Activated naive CD8-positive, alpha-beta T cell treated with anti-CD3 and anti-CD28 coated beads, Interleukin-2, amount 50 U/mL, for 16 hours (primary cell): ENCODE measurements around the gene GPNMB.
"Not testable (repeated sequence)": the region's sequence is repeated elsewhere in the genome, so short reads cannot be mapped to it uniquely, and the experiment has no call there.

Source experiments
- DNase-seq: peaks from one replicate; pipeline ENCODE4 v3.0.0-alpha.2; 2020; ENCODE audit warnings: low read depth, low spot score

Gene GPNMB

DNA sequence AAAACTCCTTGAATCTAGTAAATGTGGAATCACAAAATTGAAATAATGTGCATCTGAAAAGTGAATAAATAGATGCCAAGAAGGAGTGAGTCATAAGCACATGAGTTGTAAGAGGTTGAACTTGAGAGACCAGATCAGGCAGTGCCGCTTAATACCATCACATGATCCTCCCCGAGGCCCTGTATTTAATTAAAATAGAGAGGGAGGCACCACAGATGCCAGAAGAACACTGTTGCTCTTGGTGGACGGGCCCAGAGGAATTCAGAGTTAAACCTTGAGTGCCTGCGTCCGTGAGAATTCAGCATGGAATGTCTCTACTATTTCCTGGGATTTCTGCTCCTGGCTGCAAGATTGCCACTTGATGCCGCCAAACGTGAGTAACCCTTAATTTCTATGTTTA is at the start of gene GPNMB:
GPNMB (plus strand) TSS at position 221 of the 400 bp plus-strand sequence; CDS start at position 304, 83 bp downstream.
- DNase-seq, result no peak

DNA sequence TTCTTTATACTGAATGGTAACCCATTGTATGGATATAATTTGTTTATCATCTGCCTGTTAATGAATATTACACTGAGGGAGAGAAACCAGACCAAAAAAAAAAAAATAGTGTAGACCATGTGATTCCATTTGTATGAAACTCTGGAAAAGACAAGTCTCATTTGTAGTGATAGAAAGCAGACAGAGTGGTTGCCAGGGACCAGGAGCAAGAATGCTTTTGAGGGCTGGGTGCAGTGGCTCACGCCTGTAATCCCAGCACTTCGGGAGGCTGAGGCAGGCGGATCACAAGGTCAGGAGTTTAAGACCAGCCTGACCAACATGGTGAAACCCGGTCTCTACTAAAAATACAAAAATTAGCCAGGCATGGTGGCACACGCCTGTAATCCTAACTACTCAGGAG is 48.8 kb upstream of the GPNMB start:
- DNase-seq, result not testable (repeated sequence)

DNA sequence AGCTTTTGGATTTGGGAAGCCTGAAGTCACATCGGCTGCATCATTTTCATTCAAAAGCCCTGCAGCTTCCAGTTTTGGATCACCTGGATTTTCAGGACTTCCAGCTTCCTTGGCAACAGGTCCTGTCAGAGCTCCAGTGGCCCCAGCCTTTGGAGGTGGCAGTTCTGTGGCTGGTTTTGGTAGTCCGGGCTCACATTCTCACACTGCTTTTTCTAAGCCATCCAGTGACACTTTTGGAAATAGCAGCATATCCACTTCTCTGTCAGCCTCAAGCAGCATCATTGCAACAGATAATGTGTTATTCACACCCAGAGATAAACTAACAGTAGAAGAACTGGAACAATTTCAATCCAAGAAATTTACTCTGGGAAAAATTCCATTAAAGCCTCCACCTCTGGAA is 46.2 kb upstream of the GPNMB start:
- no peak for DNase-seq

DNA sequence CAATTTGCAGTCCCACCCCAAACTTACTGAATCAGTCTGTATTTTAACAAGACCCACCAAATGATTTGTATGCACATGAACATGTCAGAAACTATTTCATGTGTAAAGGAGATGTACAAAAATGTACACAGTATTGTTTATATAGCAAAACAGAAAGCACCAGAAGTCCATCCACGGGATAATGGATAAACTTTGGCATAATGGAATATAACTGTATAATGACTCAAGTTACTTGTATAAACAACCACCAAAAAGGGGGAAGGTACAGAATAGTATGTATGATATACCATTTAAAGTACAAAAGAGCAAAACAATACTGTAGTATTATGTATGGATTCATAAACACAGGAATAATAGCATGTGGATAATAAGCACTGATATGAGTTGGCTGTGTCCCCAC is 42.3 kb upstream of the GPNMB start:
- no peak for DNase-seq

DNA sequence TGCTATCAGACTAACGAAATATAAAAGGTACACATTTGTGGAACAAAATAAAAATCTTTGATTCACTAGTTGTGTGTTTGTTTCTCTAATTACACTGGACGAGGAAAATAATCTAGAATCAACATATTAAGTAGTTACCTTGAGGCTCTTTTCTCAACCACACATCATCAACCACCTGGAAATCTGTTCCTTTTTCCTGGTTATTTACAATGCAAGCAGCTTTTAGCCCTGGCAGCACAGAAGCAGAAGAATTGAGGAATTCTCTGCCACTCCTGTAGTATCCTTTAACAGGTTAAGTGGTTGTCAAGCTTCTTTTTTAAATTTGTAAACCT is 41.0 kb upstream of the GPNMB start:
- DNase-seq, result no peak

DNA sequence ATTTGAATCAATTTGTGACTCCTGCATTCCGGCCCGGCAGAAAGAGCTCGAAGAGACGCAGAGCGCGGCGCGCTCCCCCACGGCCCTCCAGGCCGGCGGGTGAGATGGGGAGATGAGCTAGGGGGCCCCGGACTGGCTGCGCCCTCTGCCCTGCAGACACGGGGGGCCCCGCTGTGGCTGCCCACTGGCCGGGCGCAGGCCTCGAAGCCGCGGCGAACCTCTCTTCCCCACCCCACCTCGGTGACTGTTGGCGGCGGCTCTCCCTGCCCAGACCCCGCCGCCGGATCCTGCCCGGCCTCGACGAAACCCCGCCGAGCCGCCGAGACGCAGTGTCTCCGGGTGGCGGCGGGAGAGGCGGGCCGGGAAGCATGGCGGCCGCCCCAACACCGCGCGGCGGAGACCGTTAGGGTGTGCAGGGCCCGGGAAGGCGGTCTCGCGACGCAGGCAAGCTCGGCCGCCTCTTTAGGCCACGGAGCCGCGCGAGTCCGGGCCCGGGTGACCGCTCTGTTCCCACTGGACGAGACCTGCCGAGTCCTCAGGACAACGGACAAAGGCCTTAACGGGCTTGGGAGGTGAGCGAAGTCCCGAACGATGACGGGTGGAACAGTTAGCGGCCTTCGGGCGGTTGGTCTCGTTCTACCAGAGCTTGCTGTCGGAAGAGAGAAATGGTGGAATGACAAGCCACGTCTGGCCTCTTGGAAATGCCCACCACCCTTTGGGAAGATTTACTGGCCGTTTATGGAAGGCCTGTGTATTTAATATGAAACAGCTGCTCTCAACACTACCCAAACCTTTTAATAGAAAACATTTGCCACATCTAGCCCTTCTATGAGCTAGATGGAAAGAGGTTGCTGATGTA is 40.4 kb upstream of the GPNMB start:
- no peak for DNase-seq

DNA sequence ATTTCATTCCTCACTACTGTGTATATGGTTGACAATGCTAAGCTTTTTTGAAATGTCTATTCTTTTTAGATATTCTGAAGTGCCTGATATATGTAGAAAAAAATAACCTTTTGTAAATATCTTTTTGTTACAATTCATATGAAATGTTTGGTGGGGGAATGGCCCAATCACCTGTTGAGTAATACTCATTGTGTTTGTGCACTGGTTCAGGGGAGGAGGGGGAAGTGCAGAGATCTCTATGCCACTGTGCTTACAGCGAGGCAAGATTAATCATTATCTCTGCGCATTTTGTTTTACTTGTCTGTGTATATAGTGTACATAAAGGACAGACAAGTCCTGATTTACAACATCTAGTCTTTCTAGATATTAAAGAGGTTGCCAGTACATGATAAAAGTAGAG is 39.6 kb upstream of the GPNMB start:
- no peak for DNase-seq

DNA sequence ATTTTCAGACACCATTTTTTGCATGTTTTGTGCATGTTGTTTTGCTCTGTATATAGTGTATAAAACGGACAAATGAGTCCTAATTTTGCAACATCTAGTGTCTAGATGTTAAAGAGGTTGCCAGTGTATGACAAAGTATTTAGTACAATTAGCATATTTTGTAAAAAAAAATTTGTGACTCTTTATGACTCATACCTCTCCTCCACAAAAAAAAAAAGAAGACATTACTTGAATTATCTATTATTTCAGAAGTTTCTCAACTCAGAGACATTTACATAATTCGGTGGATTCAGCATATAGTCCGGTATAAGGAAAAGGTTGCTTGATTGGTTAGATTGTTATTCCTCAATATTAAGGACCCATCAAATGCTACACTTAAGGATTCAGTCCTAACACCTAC is 38.7 kb upstream of the GPNMB start:
- DNase-seq, result no peak

DNA sequence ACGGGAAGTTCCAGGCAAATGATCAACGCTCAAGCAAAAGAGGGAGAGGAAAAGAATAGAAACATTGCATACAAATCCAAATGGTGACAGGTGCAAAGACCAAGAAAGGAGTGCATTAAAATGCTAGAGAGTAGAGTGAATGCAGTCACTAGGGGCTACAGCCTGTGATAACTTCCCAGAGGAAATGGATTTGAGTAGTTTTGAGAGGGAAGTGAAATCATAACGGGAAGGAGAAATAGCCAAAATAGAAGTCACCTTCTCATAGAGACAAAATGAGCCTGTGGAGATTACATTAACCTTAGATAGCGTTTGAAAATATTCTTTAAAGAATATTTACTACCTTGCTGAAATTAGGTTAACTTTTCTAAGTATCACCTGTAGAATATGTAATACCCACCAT is 38.3 kb upstream of the GPNMB start:
- DNase-seq, result no peak

GRCh38 chr7:23210506-23210905 is 36.1 kb upstream of the GPNMB start:
- no peak for DNase-seq

GRCh38 chr7:23211589-23211988 is 35.0 kb upstream of the GPNMB start:
- DNase-seq, result no peak

DNA sequence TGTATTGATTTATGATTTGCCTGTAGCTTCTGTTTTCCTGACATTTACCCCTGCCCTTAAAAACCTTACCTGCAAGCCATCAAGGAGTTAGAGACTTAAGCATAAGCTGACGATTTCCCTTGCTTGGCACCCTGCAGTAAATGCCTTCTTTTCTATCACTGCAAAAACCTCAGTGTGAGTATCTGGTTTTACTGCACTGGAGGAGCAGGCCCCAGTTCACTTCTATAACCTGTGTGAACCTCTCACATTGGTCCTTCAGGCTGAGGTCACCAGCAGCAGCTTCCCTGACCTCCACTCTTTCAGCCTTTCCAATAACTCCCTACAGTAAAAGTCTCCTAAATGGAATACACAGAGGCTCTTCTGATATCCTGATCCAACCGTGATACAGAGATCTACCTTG is 34.2 kb upstream of the GPNMB start:
- DNase-seq, result no peak

GRCh38 chr7:23212841-23213240 is 33.7 kb upstream of the GPNMB start:
- DNase-seq, result no peak

GRCh38 chr7:23213755-23214154 is 32.8 kb upstream of the GPNMB start:
- no peak for DNase-seq

- DNase-seq, result no peak
These were observed 32.2 kb upstream of the GPNMB start for GRCh38 chr7:23214423-23214822.

DNA sequence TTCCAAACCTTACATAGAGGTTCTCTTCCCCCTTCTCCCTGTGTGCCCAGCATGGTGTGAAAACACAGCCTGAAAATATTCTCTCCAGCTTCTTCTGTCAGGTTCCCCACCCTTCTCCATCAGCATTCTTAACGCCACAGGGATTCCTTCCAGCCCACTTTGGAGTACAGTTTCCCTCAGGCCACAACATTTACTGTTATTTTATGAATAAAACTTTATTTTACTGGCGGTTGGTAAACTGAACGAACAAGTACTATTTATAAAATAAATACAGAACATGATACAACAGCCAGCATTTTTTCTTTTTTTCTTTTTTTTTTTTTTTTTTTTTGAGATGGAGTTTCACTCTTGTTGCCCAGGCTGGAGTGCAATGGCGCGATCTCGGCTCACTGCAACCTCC is 31.6 kb upstream of the GPNMB start:
- DNase-seq, result no peak

GRCh38 chr7:23216021-23216420 is 30.6 kb upstream of the GPNMB start:
- no peak for DNase-seq

DNA sequence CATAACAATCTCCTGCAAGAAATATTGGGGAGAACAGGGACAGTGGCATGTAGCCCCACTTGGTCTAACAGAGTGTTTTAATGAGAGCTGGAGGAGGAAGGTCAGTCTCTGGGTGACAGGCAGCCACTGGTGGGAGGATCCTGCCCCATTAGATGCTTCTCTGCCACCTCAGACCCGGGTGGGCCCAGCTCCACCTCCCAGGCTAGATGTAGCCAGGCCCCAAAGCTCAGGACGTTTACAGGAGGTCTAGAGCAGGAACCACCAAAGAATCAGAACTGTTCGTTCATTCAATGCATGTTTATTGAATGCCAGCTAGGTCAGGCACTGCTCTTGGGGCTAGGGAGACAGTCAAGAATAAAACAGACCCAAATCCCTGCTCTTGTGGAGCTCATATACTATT is 28.4 kb upstream of the GPNMB start:
- no peak for DNase-seq

- DNase-seq, result no peak
These were observed 25.8 kb upstream of the GPNMB start for GRCh38 chr7:23220690-23221305.

- DNase-seq, result no peak
These were observed 24.0 kb upstream of the GPNMB start for GRCh38 chr7:23222439-23223030.

- DNase-seq, result not testable (repeated sequence)
These were observed 22.2 kb upstream of the GPNMB start for GRCh38 chr7:23224364-23224763.

DNA sequence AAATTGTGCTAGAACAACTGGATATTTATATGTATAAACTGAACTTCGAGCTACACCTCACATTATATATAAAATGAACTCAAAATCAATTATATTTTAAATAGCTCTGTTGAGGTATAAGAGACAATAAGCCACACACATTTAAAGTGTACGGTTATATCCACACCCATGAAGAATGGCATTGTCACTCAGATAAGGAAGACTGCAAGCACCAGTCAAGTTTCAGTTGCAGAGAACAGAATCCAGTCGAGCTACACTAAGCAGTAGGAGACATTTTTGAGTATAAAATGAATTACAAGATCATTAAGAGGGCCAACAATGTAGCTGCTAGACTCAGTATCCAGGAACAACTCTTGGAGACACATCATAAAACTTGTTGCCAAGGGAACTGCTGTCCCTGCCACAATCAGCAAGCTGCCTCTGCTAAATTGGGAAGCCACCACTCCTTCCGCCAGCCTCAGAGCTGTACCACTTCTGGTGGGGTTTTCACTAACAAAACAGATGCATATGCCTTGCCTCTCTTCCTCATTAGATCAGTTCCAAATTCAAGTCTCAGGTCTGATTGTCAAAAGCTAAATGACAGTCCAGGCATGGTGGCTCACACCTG is 19.6 kb upstream of the GPNMB start:
- no peak for DNase-seq

DNA sequence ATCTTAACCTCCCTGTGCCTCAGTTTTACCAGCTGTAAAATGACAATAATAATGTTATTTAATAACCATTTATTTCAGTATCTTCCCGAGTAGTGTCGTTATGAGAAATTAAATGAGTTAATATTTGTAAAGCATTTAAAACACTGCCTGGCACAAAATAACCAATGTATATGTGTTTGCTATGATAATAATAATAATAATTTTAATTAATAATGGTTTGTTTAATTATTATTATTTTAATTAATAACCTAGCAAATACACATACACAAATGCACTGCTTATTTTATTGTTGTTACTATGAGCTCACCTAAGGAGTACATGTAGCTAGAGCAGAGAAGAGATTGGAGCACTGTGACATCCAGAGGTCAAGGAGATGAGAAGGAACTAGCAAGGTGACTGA is 18.2 kb upstream of the GPNMB start:
- no peak for DNase-seq
